ENCODE data around the gene MYT1.

MYT1 gene

DNA sequence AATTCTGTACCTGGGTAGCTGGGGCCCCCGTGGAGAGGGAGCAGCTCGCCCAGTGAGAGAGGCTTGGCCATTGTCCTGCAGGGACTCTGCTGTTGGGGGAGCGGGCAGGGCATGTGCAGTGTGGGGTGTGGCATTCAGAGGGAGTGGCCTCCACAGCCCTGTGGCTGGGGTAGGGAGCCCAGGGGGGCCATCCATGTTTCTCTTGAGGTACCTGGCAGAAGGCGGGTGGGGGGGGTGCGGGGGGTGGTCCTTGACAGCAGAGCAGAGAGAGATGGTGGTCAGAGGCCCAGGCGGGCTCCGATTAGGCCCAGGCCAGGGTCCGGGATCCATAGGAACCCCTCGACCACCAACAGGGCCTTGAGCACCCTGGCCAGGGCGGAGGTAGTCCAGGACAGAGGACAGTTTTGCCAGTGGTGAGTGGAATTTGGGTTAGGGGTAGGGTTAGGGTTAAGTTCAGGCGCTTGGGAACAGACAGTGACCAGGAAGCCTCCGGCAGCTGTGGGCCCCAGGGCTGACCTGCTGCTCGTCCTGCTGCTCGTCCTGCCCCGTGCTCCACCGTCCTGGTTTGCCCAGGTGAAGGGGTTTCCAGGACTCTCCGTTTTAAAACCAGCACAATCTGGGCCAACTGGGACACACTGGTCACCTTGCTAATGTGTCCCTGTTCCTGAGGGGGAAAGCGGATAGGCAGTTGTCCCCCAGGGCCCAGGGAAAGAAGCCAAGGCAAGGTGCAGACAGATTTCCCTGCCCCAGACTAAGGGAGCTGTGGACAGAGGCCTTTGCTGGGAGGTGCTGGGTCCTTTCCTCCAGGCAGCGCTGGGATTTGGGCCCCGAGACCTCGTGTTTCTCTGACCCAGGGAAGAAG is 24.8 kb upstream of the MYT1 start:
- DNase-seq (ENCODE audit: low read depth in 1 of 2, low spot score in 1 of 2): no peak

GRCh38 chr20:64140061-64140931 is 24.0 kb upstream of the MYT1 start:
- no peak for DNase-seq (ENCODE audit: low read depth in 1 of 2, low spot score in 1 of 2)

- no peak for DNase-seq (ENCODE audit: low read depth in 1 of 2, low spot score in 1 of 2)
Measured at GRCh38 chr20:64140956-64141355, 23.3 kb upstream of the MYT1 start.

GRCh38 chr20:64142590-64142989 is 21.7 kb upstream of the MYT1 start:
- no peak for DNase-seq (ENCODE audit: low read depth in 1 of 2, low spot score in 1 of 2)

DNA sequence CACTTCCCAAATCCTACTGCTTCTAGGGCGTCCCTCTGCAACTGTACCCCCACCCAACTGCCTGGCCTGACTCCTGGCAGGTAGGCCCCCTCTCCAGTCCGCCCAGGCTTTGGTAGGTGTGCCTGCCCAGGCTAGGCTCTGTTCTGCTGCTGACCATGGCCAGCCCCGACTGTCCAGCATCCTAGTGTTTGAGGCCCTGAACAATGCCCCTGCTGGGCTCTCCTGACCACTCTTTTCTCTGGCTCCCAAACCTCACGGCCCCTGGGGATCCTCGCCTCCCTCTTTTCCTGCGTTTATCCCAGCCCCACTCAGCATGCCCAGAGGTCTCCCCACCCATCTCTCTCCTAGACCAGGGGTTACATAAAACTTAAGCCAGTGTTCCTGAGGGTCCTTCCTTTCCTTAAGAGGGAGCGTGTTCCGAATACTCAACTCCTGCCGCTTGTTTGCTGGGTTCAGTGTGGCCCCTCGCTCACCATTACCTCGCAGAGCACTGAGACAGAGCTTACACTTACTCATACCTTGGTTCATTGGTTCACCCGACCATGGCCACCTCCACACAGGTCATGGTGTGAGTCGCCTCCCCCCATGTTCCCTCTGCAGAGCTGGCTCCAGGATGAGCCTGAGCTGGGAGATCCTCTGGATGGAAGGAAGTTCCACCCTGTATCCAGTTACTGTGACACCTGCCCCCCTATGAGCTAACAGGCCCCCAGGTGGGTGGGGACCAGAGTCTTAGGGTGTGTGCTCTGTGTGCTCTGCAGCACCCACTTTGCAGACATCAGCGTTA is 21.0 kb upstream of the MYT1 start:
- DNase-seq (ENCODE audit: low read depth in 1 of 2, low spot score in 1 of 2): no peak

DNA sequence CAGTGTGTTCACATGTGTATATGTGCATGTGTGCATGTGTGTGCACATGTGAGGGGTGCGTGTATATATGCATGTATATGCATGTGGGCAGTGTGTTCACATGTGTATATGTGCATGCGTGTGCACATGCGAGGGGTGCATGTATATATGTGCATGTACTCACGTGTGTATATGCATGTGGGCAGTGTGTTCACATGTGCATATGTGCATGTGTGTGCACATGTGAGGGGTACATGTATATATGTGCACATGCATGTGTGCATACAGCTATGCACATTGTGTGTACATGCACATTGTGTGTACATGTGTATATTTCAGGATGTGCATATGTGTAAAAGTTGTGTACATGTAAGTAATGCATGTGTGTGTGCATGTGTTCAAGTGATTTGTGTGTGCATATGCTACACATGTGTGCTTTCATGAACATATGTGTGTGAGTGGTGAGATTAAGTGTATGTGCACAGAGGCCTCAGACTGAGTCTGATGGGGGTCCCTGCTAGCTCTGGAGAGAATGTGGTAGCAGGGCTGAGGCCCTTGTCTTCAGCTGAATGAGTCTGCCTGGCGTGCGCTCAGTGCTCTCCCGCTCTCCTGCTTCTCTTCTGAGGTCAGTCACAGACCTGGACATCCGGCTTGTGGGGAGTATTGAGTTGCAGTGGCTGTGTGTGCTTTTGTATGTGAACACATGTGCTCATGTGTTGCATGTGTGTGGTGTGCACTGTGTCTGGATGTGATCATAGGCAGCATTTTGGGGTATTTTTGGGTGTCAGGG is 19.9 kb upstream of the MYT1 start:
- DNase-seq (ENCODE audit: low read depth in 1 of 2, low spot score in 1 of 2): no peak

DNA sequence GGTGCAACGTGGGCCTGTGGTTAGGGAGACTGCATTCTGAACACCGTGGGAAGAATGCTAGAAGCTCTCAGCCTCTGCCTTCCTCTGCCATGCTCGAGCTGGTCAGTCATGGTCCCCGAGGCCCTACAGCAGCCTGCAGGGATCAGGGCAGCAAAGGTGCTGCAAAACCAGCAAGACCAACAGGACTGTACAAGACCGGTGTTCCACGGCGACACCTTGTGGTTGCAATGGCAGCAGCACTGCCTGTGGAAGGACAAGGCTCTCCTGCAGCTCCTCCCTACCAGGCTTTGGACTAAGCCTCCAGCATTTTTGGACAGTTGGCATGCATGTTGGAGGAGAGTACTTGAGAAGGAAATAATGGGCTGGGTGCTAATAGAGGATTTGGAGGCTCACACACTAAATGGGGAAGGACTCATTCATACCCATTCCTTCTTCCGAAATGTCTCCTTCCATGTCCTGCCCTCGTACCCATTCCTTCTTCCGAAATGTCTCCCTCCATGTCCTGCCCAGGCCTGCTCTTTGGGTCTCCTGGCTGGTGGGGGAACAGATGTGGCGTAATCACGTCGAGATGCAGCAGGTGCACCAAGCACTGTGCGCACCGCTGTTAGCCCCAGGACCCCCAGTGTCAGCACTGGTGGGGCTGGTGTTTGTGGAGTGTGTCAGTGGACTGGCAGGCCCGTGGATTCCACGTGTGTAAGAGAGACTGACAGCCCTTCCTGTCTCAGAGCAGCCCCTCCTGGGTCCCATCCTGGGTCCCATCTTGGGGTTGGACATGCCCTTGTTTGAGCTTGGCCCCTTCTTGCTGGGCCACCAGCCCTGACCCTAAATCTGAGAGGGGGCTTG is 18.6 kb upstream of the MYT1 start:
- no peak for DNase-seq (ENCODE audit: low read depth in 1 of 2, low spot score in 1 of 2)

DNA sequence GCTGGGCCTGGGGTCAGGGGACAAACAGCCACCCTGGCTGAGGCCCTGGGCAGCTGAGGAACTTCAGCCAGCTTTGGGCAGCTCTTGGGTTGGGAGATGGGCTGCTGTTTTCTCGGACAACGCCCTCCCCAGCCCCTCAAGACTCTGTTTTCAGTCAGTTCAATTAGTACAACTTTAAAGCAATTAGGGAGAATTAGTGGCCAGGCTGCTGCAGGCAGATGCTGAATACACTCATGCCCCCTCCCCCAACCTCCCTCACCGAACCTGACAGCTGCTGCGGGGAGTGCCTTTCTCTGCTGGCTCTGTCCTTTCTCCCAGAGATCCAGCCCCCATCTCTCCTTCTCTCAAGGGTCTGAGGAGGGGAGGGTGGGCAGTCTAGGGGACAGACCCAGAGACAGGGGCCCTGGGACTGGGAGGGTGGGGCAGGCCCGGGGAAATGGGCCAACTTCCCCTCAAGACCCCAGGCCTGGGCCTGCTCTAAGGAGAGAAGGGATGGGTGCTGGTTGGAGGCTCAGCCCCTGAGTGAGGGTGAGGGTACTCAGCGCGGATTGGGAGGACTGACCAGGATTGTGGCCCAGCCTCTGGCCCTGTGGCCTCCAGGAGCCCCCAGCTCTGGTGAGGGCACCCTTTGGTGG is 17.8 kb upstream of the MYT1 start:
- no peak for DNase-seq (ENCODE audit: low read depth in 1 of 2, low spot score in 1 of 2)

GRCh38 chr20:64146936-64147477 is 17.2 kb upstream of the MYT1 start:
- DNase-seq (ENCODE audit: low read depth in 1 of 2, low spot score in 1 of 2): no peak

GRCh38 chr20:64148581-64148980 is 15.7 kb upstream of the MYT1 start:
- DNase-seq (ENCODE audit: low read depth in 1 of 2, low spot score in 1 of 2): no peak

- no peak for DNase-seq (ENCODE audit: low read depth in 1 of 2, low spot score in 1 of 2)
Measured at GRCh38 chr20:64149141-64149540, 15.1 kb upstream of the MYT1 start.

DNA sequence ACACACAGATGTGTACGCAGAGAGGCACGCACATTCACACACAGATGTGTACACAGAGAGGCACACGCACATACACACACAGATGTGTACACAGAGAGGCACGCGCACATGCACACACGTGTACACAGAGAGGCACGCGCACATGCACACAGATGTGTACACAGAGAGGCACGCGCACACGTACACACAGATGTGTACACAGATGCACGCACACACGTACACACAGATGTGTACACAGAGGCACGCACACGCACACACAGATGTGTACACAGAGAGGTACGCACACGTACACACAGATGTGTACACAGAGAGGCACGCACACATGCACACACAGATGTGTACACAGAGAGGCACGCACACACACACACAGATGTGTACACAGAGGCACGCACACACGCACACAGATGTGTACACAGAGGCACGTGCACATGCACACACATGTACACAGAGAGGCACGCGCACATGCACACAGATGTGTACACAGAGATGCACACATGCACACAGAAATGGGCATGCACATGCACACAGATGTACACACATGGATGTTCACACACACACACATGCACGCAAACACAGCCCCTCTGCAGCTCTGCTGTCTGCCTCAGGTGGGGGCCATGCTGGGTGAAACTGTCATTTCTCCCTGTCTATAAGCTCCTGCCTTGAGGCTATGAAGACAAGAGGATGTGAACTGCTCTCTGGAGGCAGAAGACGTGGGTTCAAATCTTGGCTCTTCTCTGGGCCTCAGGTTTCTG is 14.3 kb upstream of the MYT1 start:
- no peak for DNase-seq (ENCODE audit: low read depth in 1 of 2, low spot score in 1 of 2)

DNA sequence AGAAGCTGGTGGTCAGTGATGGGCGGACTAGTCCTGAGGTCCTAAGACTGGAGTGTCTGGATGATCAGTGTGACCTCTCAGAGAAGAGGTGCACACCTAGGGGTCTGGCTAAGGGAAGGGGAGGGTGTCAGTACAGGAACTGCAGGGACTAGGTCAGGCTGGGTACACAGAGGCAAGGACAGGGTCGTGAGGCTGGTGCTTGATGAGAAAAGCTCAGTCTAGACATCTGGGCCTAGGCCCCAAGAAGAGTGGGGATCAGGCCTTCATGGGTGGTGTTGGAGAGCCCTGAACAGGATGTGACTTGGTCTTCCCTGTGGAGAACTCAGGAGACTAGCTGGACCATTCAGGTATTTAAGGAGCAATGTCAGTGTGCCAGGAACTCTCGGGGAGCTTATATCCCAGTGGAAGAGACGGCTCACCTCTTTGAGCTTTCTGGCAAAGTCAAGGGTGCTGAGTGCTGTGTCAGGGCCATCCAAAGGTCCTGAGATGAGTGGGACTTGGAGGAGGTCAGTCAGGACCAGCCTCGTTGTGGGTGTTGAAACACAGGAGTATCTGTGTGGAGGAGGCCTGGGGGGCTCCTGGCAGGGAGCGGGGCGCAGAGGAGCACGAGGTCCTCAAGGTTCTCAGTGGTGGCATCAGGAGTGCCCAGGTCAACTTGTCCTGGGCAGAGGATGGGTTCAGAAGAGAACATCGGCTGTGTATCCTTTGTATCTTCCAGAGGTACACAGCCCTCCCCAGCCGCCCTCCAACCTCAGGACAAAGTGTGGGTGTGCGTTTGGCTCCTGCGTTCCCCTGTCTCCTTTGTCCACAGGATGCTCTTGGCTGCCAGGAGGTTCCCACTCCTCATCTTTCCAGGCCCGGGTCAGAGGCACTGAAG is 13.3 kb upstream of the MYT1 start:
- no peak for DNase-seq (ENCODE audit: low read depth in 1 of 2, low spot score in 1 of 2)

DNA sequence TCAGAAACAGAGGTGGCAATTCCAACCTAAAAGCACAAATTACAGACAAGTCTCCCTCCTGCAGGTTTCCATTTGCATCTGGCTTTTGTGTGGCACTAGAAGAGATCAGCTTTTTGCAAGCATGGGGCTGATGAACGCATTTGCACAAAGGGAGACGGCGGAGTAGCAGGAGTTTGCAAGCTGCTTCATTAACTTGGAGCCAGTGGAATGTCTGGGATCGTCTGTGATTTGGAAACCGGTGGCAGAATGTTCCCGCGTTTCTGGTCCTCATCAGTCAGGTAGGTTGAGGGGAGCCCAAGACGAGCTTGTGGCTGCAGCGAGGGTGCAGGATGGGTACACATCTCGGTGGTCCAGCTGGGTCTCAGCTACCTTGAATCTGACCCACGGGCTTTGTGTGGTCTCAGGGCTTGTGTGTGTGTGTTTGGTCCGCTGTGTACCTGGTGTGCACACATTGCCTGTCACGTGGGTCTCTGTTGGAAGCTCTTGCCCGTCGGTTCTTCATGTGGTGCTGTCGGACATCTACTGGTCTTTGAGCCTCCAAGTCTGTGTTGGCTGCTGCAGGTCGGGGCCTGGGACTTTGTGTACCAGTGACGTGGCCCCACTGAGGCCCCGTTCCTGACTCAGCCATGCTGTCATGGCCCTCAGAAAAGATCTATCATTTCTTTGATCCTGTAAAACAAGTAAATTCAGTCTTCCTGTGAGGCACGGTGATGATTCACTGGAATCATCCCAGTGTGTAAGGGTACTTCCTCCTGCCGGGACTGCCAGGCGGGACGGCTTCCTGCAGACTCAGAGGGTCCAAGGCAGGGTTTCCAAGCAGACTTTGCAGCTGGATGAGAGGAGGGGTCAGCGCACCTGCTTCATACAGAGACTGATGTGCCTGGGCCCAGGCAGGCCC is 12.4 kb upstream of the MYT1 start:
- no peak for DNase-seq (ENCODE audit: low read depth in 1 of 2, low spot score in 1 of 2)

DNA sequence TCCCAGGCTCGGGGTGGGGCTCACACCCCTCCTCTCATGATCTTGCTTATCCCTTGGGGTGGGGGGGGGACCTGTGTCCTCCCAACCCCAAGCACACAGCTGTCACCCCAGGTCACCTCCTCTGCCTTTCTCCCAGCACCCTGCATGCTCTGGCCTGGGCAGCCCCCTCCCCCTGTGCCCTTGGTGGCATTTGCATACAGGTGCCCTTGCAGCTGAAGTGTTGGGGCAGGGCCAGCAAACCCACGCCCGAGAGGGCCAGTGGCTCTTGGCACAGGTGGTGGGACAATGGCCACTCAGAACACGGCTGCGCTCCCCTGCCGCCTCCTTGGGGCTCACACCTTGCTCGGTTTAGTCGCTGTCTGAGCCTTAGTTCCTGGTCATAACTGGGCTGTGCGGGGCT is 11.3 kb upstream of the MYT1 start:
- no peak for DNase-seq (ENCODE audit: low read depth in 1 of 2, low spot score in 1 of 2)

DNA sequence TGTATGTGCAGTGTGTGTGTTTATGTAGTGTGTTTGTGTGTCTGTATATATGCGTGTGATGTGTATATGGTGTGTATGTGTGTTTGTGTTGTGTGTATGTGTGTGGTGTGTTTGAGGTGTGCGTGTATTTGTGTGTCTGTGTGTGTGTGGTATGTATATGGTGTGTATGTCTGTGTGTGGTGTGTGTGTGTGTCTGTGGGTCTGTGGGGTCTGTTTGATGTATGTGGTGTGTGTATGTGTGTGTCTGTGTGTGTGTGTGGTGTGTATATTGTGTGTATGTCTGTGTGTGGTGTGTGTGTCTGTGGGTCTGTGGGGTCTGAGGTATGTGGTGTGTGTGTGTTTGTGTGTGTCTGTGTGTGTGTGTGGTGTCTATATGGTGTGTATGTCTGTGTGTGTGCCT is 10.8 kb upstream of the MYT1 start:
- DNase-seq (ENCODE audit: low read depth in 1 of 2, low spot score in 1 of 2): no peak
